ENCODE results near the gene EEF1AKMT2. TPM values are rescaled to one million over a fixed set of nuclear protein-coding genes. Genes with fewer than 3 reads are reported as not detected.
A peak's percentile ranks its signal among the peaks of the same experiment; 100 is the strongest.
"Not testable (repeated sequence)": the region's sequence is repeated elsewhere in the genome, so short reads cannot be mapped to it uniquely, and the experiment has no call there.

The EEF1AKMT2 gene
- total RNA-seq, 2 experiments from 2014 or later, result 24.2 to 25.7 TPM

- Mint-ChIP-seq H3K4me1 (ENCODE audit: low read depth) (no peaks in the 10 kb centered on the region), H3K27me3 (no peaks in the 10 kb centered on the region), H3K27ac (no peak overlapping the region), H3K36me3 (ENCODE audit: low read depth) (peaks cover 24% of the 10 kb centered on the region), H3K9me3 (no peaks in the 10 kb centered on the region), H3K4me3 (no peak overlapping the region)
- POLR2A ChIA-PET, result no interaction called here
- DNase-seq (no peak), ATAC-seq (no peak)
- CTCF ChIA-PET, result interaction anchor here (0.9 to 2.5 kb wide), 3 partner anchors 33 to 301 kb away, joined by 3 to 11 read pairs (median 3); no protein-coding TSS in a partner anchor
- intact Hi-C loops (cut with micrococcal nuclease), result loop anchor here (5.0 kb wide), 1 partner anchor 297 kb away; no protein-coding TSS in a partner anchor
- TF ChIP-seq CTCF (IDR thresholded peaks at IDR 0.05), result no peak
Measured at GRCh38 chr10:124829447-124830115, 37.9 kb upstream of the EEF1AKMT2 start.

GRCh38 chr10:124827474-124827873 lies 35.8 kb upstream of the EEF1AKMT2 start:
- CTCF ChIA-PET, result interaction anchor here (0.7 to 3.6 kb wide), 12 partner anchors 10 to 298 kb away, joined by 3 to 17 read pairs (median 5); no protein-coding TSS in a partner anchor
- H3K36me3 Mint-ChIP-seq (ENCODE audit: low read depth), result peaks cover 23% of the 10 kb centered on the region

GRCh38 chr10:124826262-124826661 lies 34.6 kb upstream of the EEF1AKMT2 start:
- ChIA-PET CTCF (interaction anchor here (1.2 to 3.6 kb wide), 11 partner anchors 8 to 297 kb away, joined by 3 to 17 read pairs (median 6); no protein-coding TSS in a partner anchor), POLR2A (interaction anchor here (0.7 kb wide), 1 partner anchor 16 kb away, joined by 3 read pairs; no protein-coding TSS in a partner anchor)
- Mint-ChIP-seq H3K4me1 (ENCODE audit: low read depth) (no peaks in the 10 kb centered on the region), H3K4me3 (no peak overlapping the region), H3K36me3 (ENCODE audit: low read depth) (peaks cover 25% of the 10 kb centered on the region), H3K27ac (no peak overlapping the region), H3K9me3 (no peaks in the 10 kb centered on the region), H3K27me3 (no peaks in the 10 kb centered on the region)
- intact Hi-C loops (cut with micrococcal nuclease), result loop anchor here (5.0 kb wide), 1 partner anchor 294 kb away; no protein-coding TSS in a partner anchor
- ATAC-seq, result no peak
- TF ChIP-seq CTCF (IDR thresholded peaks at IDR 0.05), result no peak
- no peak for DNase-seq

More at GRCh38 chr10:124827474-124827873, 35.8 kb upstream of the EEF1AKMT2 start:
- ATAC-seq, result no peak
- POLR2A ChIA-PET, result interaction anchor here (0.5 to 0.7 kb wide), 2 partner anchors 9 to 78 kb away, joined by 3 read pairs; no protein-coding TSS in a partner anchor
- Mint-ChIP-seq H3K9me3 (no peaks in the 10 kb centered on the region), H3K27ac (no peak overlapping the region), H3K27me3 (no peaks in the 10 kb centered on the region), H3K4me1 (ENCODE audit: low read depth) (no peaks in the 10 kb centered on the region), H3K4me3 (no peak overlapping the region)
- intact Hi-C loops (cut with micrococcal nuclease), result loop anchor here (5.0 kb wide), 1 partner anchor 295 kb away; no protein-coding TSS in a partner anchor
- TF ChIP-seq CTCF (IDR thresholded peaks at IDR 0.05), result peak; percentile 73
- DNase-seq, result peak; percentile 15

GRCh38 chr10:124825702-124826101 lies 34.0 kb upstream of the EEF1AKMT2 start:
- intact Hi-C loops (cut with micrococcal nuclease), result loop anchor here (5.0 kb wide), 1 partner anchor 293 kb away; no protein-coding TSS in a partner anchor
- Mint-ChIP-seq H3K4me3 (no peak overlapping the region), H3K36me3 (ENCODE audit: low read depth) (peaks cover 25% of the 10 kb centered on the region), H3K27me3 (no peaks in the 10 kb centered on the region), H3K9me3 (no peaks in the 10 kb centered on the region), H3K4me1 (ENCODE audit: low read depth) (no peaks in the 10 kb centered on the region), H3K27ac (no peak overlapping the region)
- CTCF ChIA-PET, result interaction anchor here (1.2 to 3.6 kb wide), 6 partner anchors 8 to 296 kb away, joined by 3 to 17 read pairs (median 4); no protein-coding TSS in a partner anchor
- no peak for TF ChIP-seq CTCF (IDR thresholded peaks at IDR 0.05)
- DNase-seq (no peak), ATAC-seq (no peak)
- POLR2A ChIA-PET, result no interaction called here

- H3K27ac Mint-ChIP-seq; H3K9me3 Mint-ChIP-seq; DNase-seq; POLR2A ChIA-PET; H3K4me1 Mint-ChIP-seq (ENCODE audit: low read depth); H3K4me3 Mint-ChIP-seq; H3K27me3 Mint-ChIP-seq; ATAC-seq: not testable (repeated sequence)
- intact Hi-C loops (cut with micrococcal nuclease), result loop anchor here (5.0 kb wide), 1 partner anchor 293 kb away; no protein-coding TSS in a partner anchor
- peaks cover 26% of the 10 kb centered on the region for H3K36me3 Mint-ChIP-seq (ENCODE audit: low read depth)
- CTCF ChIA-PET, result interaction anchor here (1.3 to 3.6 kb wide), 5 partner anchors 9 to 295 kb away, joined by 3 to 17 read pairs (median 6); no protein-coding TSS in a partner anchor
Measured at GRCh38 chr10:124824932-124825331, 33.2 kb upstream of the EEF1AKMT2 start.

Measured in activated CD8-positive, alpha-beta T cell treated with anti-CD3 and anti-CD28 coated beads for 36 hours (primary cell).